Astrocyte (in vitro differentiated cells and primary cell): ENCODE measurements around the gene MNT. TPM values are rescaled to one million over a fixed set of nuclear protein-coding genes. Genes with fewer than 3 reads are reported as not detected.

ENCODE experiments used
- DNase-seq: peaks from one replicate; pipeline ENCODE4 v3.0.0-alpha.2; 2010; ENCODE audit warnings: low read depth
- FAIRE-seq: peaks from 2 replicates; lab custom pipeline; 2011; peaks lifted over from hg19 to GRCh38; lab: Jason Lieb, UNC
- H2AFZ ChIP-seq: 2 replicates; pipeline ENCODE4 v1.6.0; 2012; ENCODE audit warnings: low read depth, low read length, inconsistent platforms
- H3K27ac ChIP-seq: 2 replicates; pipeline ENCODE4 v1.5.1; 2011; ENCODE audit warnings: low read depth, low read length, inconsistent platforms
- H3K27me3 ChIP-seq: 2 replicates; pipeline ENCODE4 v1.6.0; 2011; ENCODE audit warnings: low read length, inconsistent platforms; ENCODE audit not compliant: insufficient read depth
- H3K36me3 ChIP-seq: 2 replicates; pipeline ENCODE4 v1.5.1; 2011; ENCODE audit warnings: low read length, inconsistent platforms; ENCODE audit not compliant: insufficient read depth
- H3K4me1 ChIP-seq: 2 replicates; pipeline ENCODE4 v1.5.1; 2011; ENCODE audit warnings: low read length, inconsistent platforms; ENCODE audit not compliant: insufficient read depth
- H3K4me2 ChIP-seq: 2 replicates; pipeline ENCODE4 v1.6.0; 2012; ENCODE audit warnings: low read length, inconsistent platforms
- H3K4me3 ChIP-seq: 2 replicates; pipeline ENCODE4 v1.5.1; 2011; ENCODE audit warnings: low read depth, mild to moderate bottlenecking, low read length, inconsistent platforms; ENCODE audit not compliant: insufficient read depth
- H3K79me2 ChIP-seq: 2 replicates; pipeline ENCODE4 v1.6.0; 2012; ENCODE audit warnings: mild to moderate bottlenecking, low read length, inconsistent platforms; ENCODE audit not compliant: insufficient read depth
- H3K9ac ChIP-seq: 2 replicates; pipeline ENCODE4 v1.6.0; 2012; ENCODE audit warnings: mild to moderate bottlenecking, low read length, inconsistent platforms
- H3K9me3 ChIP-seq: 2 replicates; pipeline ENCODE4 v1.5.1; 2012; ENCODE audit warnings: low read depth, mild to moderate bottlenecking, low read length, inconsistent platforms; ENCODE audit not compliant: insufficient read depth
- H4K20me1 ChIP-seq: 2 replicates; pipeline ENCODE4 v1.6.0; 2012; ENCODE audit warnings: low read length, inconsistent platforms; ENCODE audit not compliant: insufficient read depth
- H3K27ac Mint-ChIP-seq: one replicate; pipeline ENCODE4 v1.8.0; 2021; ENCODE audit warnings: mild to moderate bottlenecking, mixed read lengths; ENCODE audit not compliant: unreplicated experiment
- H3K27me3 Mint-ChIP-seq: one replicate; pipeline ENCODE4 v1.8.0; 2021; ENCODE audit warnings: low read depth, mixed read lengths; ENCODE audit not compliant: unreplicated experiment
- H3K36me3 Mint-ChIP-seq: one replicate; pipeline ENCODE4 v1.8.0; 2021; ENCODE audit warnings: low read depth, mixed read lengths; ENCODE audit not compliant: unreplicated experiment
- H3K4me1 Mint-ChIP-seq: one replicate; pipeline ENCODE4 v1.8.0; 2021; ENCODE audit warnings: low read depth, mixed read lengths; ENCODE audit not compliant: unreplicated experiment
- H3K4me3 Mint-ChIP-seq: one replicate; pipeline ENCODE4 v1.8.0; 2021; ENCODE audit warnings: mild to moderate bottlenecking, moderate library complexity, mixed read lengths; ENCODE audit not compliant: unreplicated experiment
- H3K9me3 Mint-ChIP-seq: one replicate; pipeline ENCODE4 v1.8.0; 2021; ENCODE audit warnings: mild to moderate bottlenecking, mixed read lengths; ENCODE audit not compliant: unreplicated experiment
- CTCF ChIP-seq: IDR thresholded peaks from 2 replicates; pipeline ENCODE4 v1.5.1; 2011; ENCODE audit warnings: low read depth, mild to moderate bottlenecking, inconsistent platforms, low read length, moderate library complexity; ENCODE audit not compliant: insufficient read depth
- EZH2 ChIP-seq: IDR thresholded peaks from 2 replicates; pipeline ENCODE4 v1.6.1; 2012; ENCODE audit warnings: mild to moderate bottlenecking, low read length, inconsistent platforms; ENCODE audit not compliant: insufficient read depth
- total RNA-seq: library from RNA; stranded (reverse); gene quantifications from 2 replicates; pipeline ENCODE4 v1.2.1, GENCODE V29; 2021

MNT gene
- total RNA-seq, 1 donor from 2014 or later, result 29.1 TPM

DNA sequence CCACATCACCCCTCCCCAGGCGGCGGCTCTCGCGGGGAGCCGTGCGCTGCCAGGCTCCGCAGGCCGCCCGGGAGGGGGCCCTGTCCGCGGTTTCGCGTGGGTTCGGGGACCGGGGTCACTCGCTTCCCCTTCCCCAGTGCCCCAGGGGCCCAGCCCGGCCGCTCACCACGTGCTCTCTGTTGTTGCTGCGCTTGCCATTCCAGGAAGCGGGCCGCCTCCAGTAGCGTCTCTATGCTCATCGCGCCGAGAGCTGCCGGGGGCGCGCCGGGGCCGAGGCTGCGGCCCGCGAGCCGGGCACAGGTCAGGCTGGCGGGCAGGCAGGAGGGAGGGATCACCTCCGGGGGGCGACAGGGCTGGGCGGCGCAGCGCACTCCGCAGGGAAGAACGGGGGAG is 390 bp downstream of the MNT start:
- H3K27ac ChIP-seq, result peak overlapping the region; percentile 100
- TF ChIP-seq CTCF (no peak), EZH2 (no peak)
- peak overlapping the region; percentile 84 for H3K4me3 ChIP-seq
- Mint-ChIP-seq H3K36me3 (no peaks in the 10 kb centered on the region), H3K27ac (peak overlapping the region; percentile 99), H3K4me1 (peaks cover 38% of the 10 kb centered on the region), H3K27me3 (no peaks in the 10 kb centered on the region), H3K4me3 (peak overlapping the region; percentile 96), H3K9me3 (no peaks in the 10 kb centered on the region)
- peaks cover 25% of the 10 kb centered on the region for H4K20me1 ChIP-seq
- peak overlapping the region; percentile 93 for H3K4me2 ChIP-seq
- no peak overlapping the region for H2AFZ ChIP-seq
- H3K79me2 ChIP-seq, result peaks cover 45% of the 10 kb centered on the region
- H3K9me3 ChIP-seq, result no peaks in the 10 kb centered on the region
- no peaks in the 10 kb centered on the region for H3K27me3 ChIP-seq
- FAIRE-seq (no peak), DNase-seq (no peak)
- peaks cover 57% of the 10 kb centered on the region for H3K4me1 ChIP-seq
- no peaks in the 10 kb centered on the region for H3K36me3 ChIP-seq
- H3K9ac ChIP-seq, result peak overlapping the region; percentile 98

DNA sequence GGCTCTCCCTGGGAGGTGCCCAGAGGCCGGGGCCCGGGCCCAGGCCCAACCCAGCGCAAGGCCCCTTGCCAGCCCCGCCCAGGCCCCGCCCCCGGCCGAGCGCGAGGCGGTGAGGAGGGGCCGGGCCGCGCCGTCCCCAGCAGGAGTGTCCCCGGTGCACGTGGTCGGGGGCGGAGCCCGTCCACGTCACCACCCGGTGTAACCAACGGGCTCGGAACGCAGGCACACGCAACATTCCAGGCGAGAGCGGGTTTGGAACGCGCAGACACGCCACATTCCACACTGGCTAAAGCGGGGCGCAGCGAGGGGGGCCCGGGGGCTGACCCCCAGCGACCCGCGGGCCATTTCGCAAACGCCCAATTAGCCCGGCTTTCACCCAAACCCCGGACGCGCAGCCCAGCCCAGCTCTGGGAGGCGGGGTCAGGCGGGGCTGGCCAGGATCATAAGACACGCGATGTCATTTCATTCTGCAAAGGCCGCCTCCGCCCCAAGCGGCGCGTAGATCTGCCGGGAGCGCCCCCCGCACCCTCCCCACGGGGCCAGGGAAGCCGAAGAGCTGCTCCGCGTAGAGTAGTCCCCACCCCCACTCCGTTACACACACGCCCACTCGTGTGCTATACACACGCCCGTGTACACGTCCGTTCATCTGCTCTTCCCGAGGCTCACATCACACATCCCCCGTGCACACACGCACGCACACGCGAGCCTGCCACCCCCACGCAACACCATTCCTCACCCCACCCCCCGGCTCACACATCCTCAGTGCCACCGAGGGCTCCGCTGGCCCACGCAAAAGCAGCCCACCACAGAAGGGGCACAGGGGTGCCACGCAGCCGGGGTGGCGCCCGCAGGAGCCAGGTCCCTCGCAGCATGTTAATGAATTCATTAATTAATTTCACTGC is 1.0 kb downstream of the MNT start:
- Histone ChIP-seq H3K4me2 (peak overlapping the region; percentile 93), H2AFZ (peak overlapping the region; percentile 58), H3K36me3 (no peaks in the 10 kb centered on the region), H3K27me3 (no peaks in the 10 kb centered on the region), H4K20me1 (peaks cover 28% of the 10 kb centered on the region), H3K27ac (peak overlapping the region; percentile 100), H3K4me1 (peaks cover 53% of the 10 kb centered on the region), H3K79me2 (peaks cover 52% of the 10 kb centered on the region), H3K9me3 (no peaks in the 10 kb centered on the region), H3K9ac (peak overlapping the region; percentile 98), H3K4me3 (peak overlapping the region; percentile 84)
- no peaks in the 10 kb centered on the region for H3K36me3 Mint-ChIP-seq
- FAIRE-seq (no peak), DNase-seq (peak; percentile 85)
- peak overlapping the region; percentile 99 for H3K27ac Mint-ChIP-seq
- H3K4me1 Mint-ChIP-seq, result peaks cover 33% of the 10 kb centered on the region
- H3K27me3 Mint-ChIP-seq, result no peaks in the 10 kb centered on the region
- no peak for TF ChIP-seq CTCF
- no peak for TF ChIP-seq EZH2
- no peaks in the 10 kb centered on the region for H3K9me3 Mint-ChIP-seq
- H3K4me3 Mint-ChIP-seq, result peak overlapping the region; percentile 96
